GM12878 (cell line): ENCODE results near the gene TEX36. TPM values are rescaled to one million over a fixed set of nuclear protein-coding genes. Genes with fewer than 3 reads are reported as not detected.
A peak's percentile ranks its signal among the peaks of the same experiment; 100 is the strongest.
"Not testable (repeated sequence)": the region's sequence is repeated elsewhere in the genome, so short reads cannot be mapped to it uniquely, and the experiment has no call there.

Experiments
- ATAC-seq: fragments of 200-7000 bp; cut with Tn5 transposase; 3 replicates; pipeline ENCODE4 v1.9.1; 2020; ENCODE audit warnings: mild to moderate bottlenecking, moderate library complexity
- BruUV-seq: library from RNA; stranded (reverse); fragments of 400-500 nt; replicated peaks from 2 replicates; lab custom pipeline; 2021; lab: Mats Ljungman, UMichigan
- CTCF ChIA-PET: fragments of 300-600 bp; sonication (Branson Sonifier 250); formaldehyde crosslinking; extraction: SDS; loops from one replicate; lab custom pipeline; 2021; ENCODE audit warnings: inconsistent platforms; lab: Yijun Ruan, JAX
- POLR2A ChIA-PET: fragments of 350-600 bp; formaldehyde crosslinking; extraction: SDS; loops from one replicate; lab custom pipeline; 2021; ENCODE audit warnings: inconsistent platforms; lab: Charles Lee
- RAD21 ChIA-PET: fragments of 300-600 bp; sonication (Branson Sonifier 250); formaldehyde crosslinking; loops from one replicate; lab custom pipeline; 2023; ENCODE audit warnings: antibody characterized with exemption; ENCODE audit not compliant: unreplicated experiment; lab: Charles Lee
- SMC1A ChIA-PET: fragments of 300-600 bp; sonication (Branson Sonifier 250); formaldehyde crosslinking; loops from one replicate; lab custom pipeline; 2023; ENCODE audit not compliant: unreplicated experiment, uncharacterized antibody; lab: Charles Lee
- DNase-seq: peaks from one replicate; pipeline ENCODE4 v3.0.0-alpha.2; 2011; ENCODE audit warnings: low read depth, low spot score
- FAIRE-seq: peaks from 3 replicates; lab custom pipeline; 2011; peaks lifted over from hg19 to GRCh38; lab: Jason Lieb, UNC
- H2AFZ ChIP-seq: 2 replicates; pipeline ENCODE4 v1.6.0; 2011; ENCODE audit warnings: low read depth, low read length, control low read depth; ENCODE audit not compliant: control insufficient read depth
- H3K27ac ChIP-seq: 2 replicates; pipeline ENCODE4 v1.5.1; 2011; ENCODE audit warnings: control low read depth; ENCODE audit not compliant: control insufficient read depth, insufficient read depth
- H3K27me3 ChIP-seq, 2 experiments: replicated peaks in 1 of 2; 2 replicates each; pipeline versions ENCODE4 v1.6.0 to v1.6.1; 2011; ENCODE audit warnings: low read length in 1 of 2; ENCODE audit not compliant: control insufficient read depth in 2 of 2, insufficient read depth in 2 of 2
- H3K36me3 ChIP-seq, 2 experiments: 2 replicates each; pipeline ENCODE4 v1.5.1; 2011; ENCODE audit warnings: low read length in 1 of 2; ENCODE audit not compliant: control insufficient read depth in 2 of 2, insufficient read depth in 2 of 2
- H3K4me1 ChIP-seq: 2 replicates; pipeline ENCODE4 v1.6.1; 2011; ENCODE audit warnings: mild to moderate bottlenecking, low read length, moderate library complexity, mixed read lengths; ENCODE audit not compliant: control insufficient read depth, insufficient read depth
- H3K4me2 ChIP-seq: 2 replicates; pipeline ENCODE4 v1.6.0; 2011; ENCODE audit warnings: control low read depth; ENCODE audit not compliant: control insufficient read depth, insufficient read depth
- H3K4me3 ChIP-seq: fragments of 200-600 bp; sonication (generic); 2 replicates; pipeline ENCODE4 v1.5.1; 2016
- H3K79me2 ChIP-seq: 2 replicates; pipeline ENCODE4 v1.6.0; 2011; ENCODE audit warnings: low read length; ENCODE audit not compliant: control insufficient read depth, insufficient read depth
- H3K9ac ChIP-seq: 2 replicates; pipeline ENCODE4 v1.8.0; 2011; ENCODE audit warnings: low read length, control low read depth, mixed read lengths; ENCODE audit not compliant: control insufficient read depth, insufficient read depth
- H3K9me3 ChIP-seq: replicated peaks from 3 replicates; pipeline ENCODE4 v1.5.1; 2011; ENCODE audit warnings: mild to moderate bottlenecking, low read length; ENCODE audit not compliant: control insufficient read depth, insufficient read depth
- H4K20me1 ChIP-seq: 2 replicates; pipeline ENCODE4 v1.6.0; 2011; ENCODE audit not compliant: control insufficient read depth, insufficient read depth
- EP300 ChIP-seq, 2 experiments: fragments of 150-350 bp in 1 of 2; IDR thresholded peaks; 2 replicates each; pipeline ENCODE4 v1.6.1; 2011 to 2012; ENCODE audit warnings: low read depth in 2 of 2, low read length in 2 of 2, borderline replicate concordance in 1 of 2, improper control_type of control experiment in 1 of 2, inconsistent platforms in 1 of 2; ENCODE audit not compliant: control insufficient read depth in 1 of 2
- NFYB ChIP-seq: IDR thresholded peaks from 2 replicates; pipeline ENCODE4 v1.6.1; 2011; ENCODE audit warnings: low read depth, mild to moderate bottlenecking, low read length, improper control_type of control experiment, moderate library complexity; ENCODE audit not compliant: insufficient read depth
- PAX5 ChIP-seq: IDR thresholded peaks from 2 replicates; pipeline ENCODE4 v1.6.1; 2011; ENCODE audit warnings: low read depth, low read length, borderline replicate concordance
- POLR2AphosphoS2 ChIP-seq: IDR thresholded peaks from 2 replicates; pipeline ENCODE4 v1.6.1; 2011; ENCODE audit warnings: low read depth, mild to moderate bottlenecking, low read length, improper control_type of control experiment, moderate library complexity
- RAD21 ChIP-seq: IDR thresholded peaks from 2 replicates; pipeline ENCODE4 v1.6.1; 2011; ENCODE audit warnings: mild to moderate bottlenecking, low read depth, low read length, moderate library complexity; ENCODE audit not compliant: insufficient read depth
- SIN3A ChIP-seq: IDR thresholded peaks from 2 replicates; pipeline ENCODE4 v1.6.1; 2012; ENCODE audit warnings: low read depth, low read length, improper control_type of control experiment
- SIX5 ChIP-seq: IDR thresholded peaks from 2 replicates; pipeline ENCODE4 v1.6.1; 2011; ENCODE audit warnings: mild to moderate bottlenecking, low read depth, low read length, moderate library complexity; ENCODE audit not compliant: severe bottlenecking
- USF1 ChIP-seq: IDR thresholded peaks from 2 replicates; pipeline ENCODE4 v1.6.1; 2011; ENCODE audit warnings: borderline replicate concordance, low read depth, mild to moderate bottlenecking, moderate library complexity, mixed read lengths, low read length; ENCODE audit not compliant: insufficient read depth; ENCODE audit errors: extremely low read length
- YBX1 ChIP-seq: fragments of 450-650 bp; IDR thresholded peaks from 2 replicates; pipeline ENCODE4 v1.6.1; 2016; ENCODE audit warnings: antibody characterized with exemption
- ZBTB4 ChIP-seq: fragments of 450-650 bp; formaldehyde crosslinking; IDR thresholded peaks from 2 replicates; pipeline ENCODE4 v1.4.0; 2022; ENCODE audit warnings: mild to moderate bottlenecking, moderate library complexity
- ZNF217 ChIP-seq: fragments of 450-650 bp; IDR thresholded peaks from 2 replicates; pipeline ENCODE4 v1.6.1; 2017; ENCODE audit warnings: antibody characterized with exemption, mild to moderate bottlenecking
- WGBS: methylation state at CpG from one replicate; pipeline ENCODE4 v1.1.6; 2016; ENCODE audit warnings: low lambda C conversion rate; ENCODE audit not compliant: insufficient replicate concordance, insufficient coverage; ENCODE audit errors: missing lambda C conversion rate; 5-methylcytosine and 5-hydroxymethylcytosine counted together
- in situ Hi-C: fragments of 300-500 bp; cut with MboI; formaldehyde crosslinking; loops from 9 replicates; pipeline ENCODE4 v1.14.3; 2018; ENCODE audit warnings: mixed read lengths
- intact Hi-C: fragments of 100-400 bp; cut with micrococcal nuclease; formaldehyde crosslinking; loops from one replicate; pipeline ENCODE4 v1.14.2; 2022; ENCODE audit not compliant: unreplicated experiment
- polyA plus RNA-seq, 11 experiments: library from polyadenylated mRNA; depleted of rRNA in 4 of 11; unstranded in 6 of 11; stranded (reverse) in 5 of 11; fragments of >200 nt; fragmentation: Nextera tagmentation in 4 of 11; fragmentation: Illumina TruSeq in 1 of 11; extraction: Ambion mirVana in 4 of 11; extraction: Trizol in 1 of 11; gene quantifications; 1 replicate in 1 of 11; 2 replicates in 10 of 11; pipeline versions ENCODE4 v1.2.1 to v1.2.3, GENCODE V29; 2011 to 2016; ENCODE audit warnings: inconsistent platforms in 2 of 11, missing spikeins in 2 of 11, low read depth in 1 of 11
- total RNA-seq, 4 experiments: library from RNA; depleted of rRNA in 3 of 4; stranded (reverse); fragments of >200 nt in 3 of 4; fragmentation: Illumina TruSeq in 1 of 4; extraction: Trizol in 1 of 4; gene quantifications; 2 replicates each; pipeline versions ENCODE4 v1.2.1 to v1.2.3, GENCODE V29; 2013 to 2021

TEX36 gene
- total and polyA plus RNA-seq, 10 of the 15 experiments (the other 5 are each of a cell fraction or from before 2014, with no cell fraction given): not detected

- ChIA-PET SMC1A (no interaction called here), CTCF (no interaction called here), POLR2A (no interaction called here), RAD21 (no interaction called here)
- Histone ChIP-seq H4K20me1 (no peaks in the 10 kb centered on the region), H3K27me3 (no peaks in the 10 kb centered on the region), H3K4me1 (no peaks in the 10 kb centered on the region), H3K9me3 (no peaks in the 10 kb centered on the region), H3K4me3 (no peak overlapping the region), H3K4me2 (no peak overlapping the region), H3K36me3 (no peaks in the 10 kb centered on the region), H3K79me2 (no peaks in the 10 kb centered on the region), H3K27ac (no peak overlapping the region), H3K9ac (no peak overlapping the region), H2AFZ (no peak overlapping the region)
- intact Hi-C loops (no loop called here), in situ Hi-C loops (no loop called here)
- no peak for DNase-seq
- FAIRE-seq: no peak
- 0 out of 3 replicates have a peak, but pooled peaks have one; percentile 20 for ATAC-seq
- TF ChIP-seq NFYB: no peak
- no peak for TF ChIP-seq SIX5
- no peak for TF ChIP-seq POLR2AphosphoS2
- no peak for TF ChIP-seq PAX5
- TF ChIP-seq ZNF217: no peak
- TF ChIP-seq EP300 (IDR thresholded peaks at IDR 0.05; ENCODE audit: borderline replicate concordance in 1 of 2, control insufficient read depth in 1 of 2, low read depth in 2 of 2, low read length in 2 of 2): no peak
- no peak for TF ChIP-seq USF1
- TF ChIP-seq RAD21: no peak
- TF ChIP-seq ZBTB4 (CRISPR knock-in tag): no peak
- no peak for TF ChIP-seq YBX1
- no peak for TF ChIP-seq SIN3A
- no TSS peak for BruUV-seq
- 50% methylated on average over 9 of the region's 9 CpGs for WGBS
These were observed 15.6 kb upstream of the TEX36 start for GRCh38 chr10:125698481-125698998.

- H3K36me3 ChIP-seq, POLR2A ChIA-PET, H3K9me3 ChIP-seq, H3K4me1 ChIP-seq, ATAC-seq, H3K9ac ChIP-seq, H3K27me3 ChIP-seq, RAD21 ChIA-PET, H3K4me2 ChIP-seq, SMC1A ChIA-PET, in situ Hi-C loops, intact Hi-C loops, H3K27ac ChIP-seq, FAIRE-seq, H3K79me2 ChIP-seq, H3K4me3 ChIP-seq, H2AFZ ChIP-seq, DNase-seq, BruUV-seq, CTCF ChIA-PET, H4K20me1 ChIP-seq: not testable (repeated sequence)
- WGBS: 35% methylated on average over 6 of the region's 6 CpGs
These were observed 13.9 kb upstream of the TEX36 start for GRCh38 chr10:125696884-125697283.
